NCI-H2196 treated with DMSO at 0.1 percent for 48 hours (cell line): Measurements from ENCODE around the gene PPM1H.
"Not testable (repeated sequence)": the region's sequence is repeated elsewhere in the genome, so short reads cannot be mapped to it uniquely, and the experiment has no call there.

Experiments
- DNase-seq: peaks from one replicate; lab custom pipeline; 2025; ENCODE audit not compliant: unreplicated experiment; lab: John Stamatoyannopoulos, UW

PPM1H gene

GRCh38 chr12:62934799-62935674 is at the start of gene PPM1H:
PPM1H (minus strand) TSS chr12:62935150; CDS start chr12:62934736, 414 bp downstream.
- DNase-seq = peak; percentile 88

GRCh38 chr12:62983594-62983993 is 48.6 kb upstream of the PPM1H start:
- DNase-seq = no peak

DNA sequence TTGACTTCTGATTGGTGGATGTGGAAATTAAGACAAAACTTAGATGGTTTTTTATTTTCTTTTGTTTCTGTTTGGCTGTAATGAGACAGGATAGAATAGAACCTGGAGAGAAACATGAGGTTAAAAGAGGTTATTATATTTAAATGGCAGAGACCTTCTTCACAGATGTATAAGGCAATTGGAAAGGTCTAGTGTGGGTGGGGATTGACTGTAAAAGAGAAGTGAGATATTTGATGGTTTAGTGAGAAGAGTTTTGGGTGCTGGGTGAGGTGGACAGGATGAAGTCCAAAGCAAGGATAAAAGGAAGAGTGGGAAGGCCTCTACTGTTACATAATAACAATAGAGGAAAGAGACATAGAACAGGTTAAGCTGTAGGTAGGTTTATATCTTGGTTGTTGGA is 43.8 kb upstream of the PPM1H start:
- DNase-seq = no peak

GRCh38 chr12:62977883-62978282 is 42.9 kb upstream of the PPM1H start:
- no peak for DNase-seq

- no peak for DNase-seq
These were observed 42.5 kb upstream of the PPM1H start for GRCh38 chr12:62977418-62977817.

- DNase-seq = no peak
These were observed 41.2 kb upstream of the PPM1H start for GRCh38 chr12:62976110-62976662.

- DNase-seq = peak; percentile 25
These were observed 37.0 kb upstream of the PPM1H start for GRCh38 chr12:62971769-62972525.

DNA sequence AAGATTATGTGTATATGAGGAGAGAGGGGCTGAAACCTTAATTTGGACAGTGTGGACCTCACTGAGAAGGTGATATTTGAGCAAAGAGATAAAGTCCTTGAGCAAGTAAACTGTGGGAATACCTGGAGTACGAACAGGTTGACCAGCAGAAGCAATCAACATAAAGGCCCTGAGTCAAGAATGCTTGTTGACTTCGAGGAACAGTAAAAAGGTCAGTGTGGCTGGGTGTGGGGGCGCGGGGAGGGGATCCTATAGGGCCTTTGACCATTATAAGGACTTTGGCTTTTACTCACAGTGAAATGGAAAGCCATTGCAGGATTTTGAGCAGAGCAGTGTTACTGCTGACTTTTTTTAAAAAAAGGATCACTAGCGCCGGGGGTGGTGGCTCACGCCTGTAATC is 34.7 kb upstream of the PPM1H start:
- no peak for DNase-seq

GRCh38 chr12:62967701-62968100 is 32.8 kb upstream of the PPM1H start:
- DNase-seq = no peak

- no peak for DNase-seq
These were observed 32.1 kb upstream of the PPM1H start for GRCh38 chr12:62966990-62967506.

DNA sequence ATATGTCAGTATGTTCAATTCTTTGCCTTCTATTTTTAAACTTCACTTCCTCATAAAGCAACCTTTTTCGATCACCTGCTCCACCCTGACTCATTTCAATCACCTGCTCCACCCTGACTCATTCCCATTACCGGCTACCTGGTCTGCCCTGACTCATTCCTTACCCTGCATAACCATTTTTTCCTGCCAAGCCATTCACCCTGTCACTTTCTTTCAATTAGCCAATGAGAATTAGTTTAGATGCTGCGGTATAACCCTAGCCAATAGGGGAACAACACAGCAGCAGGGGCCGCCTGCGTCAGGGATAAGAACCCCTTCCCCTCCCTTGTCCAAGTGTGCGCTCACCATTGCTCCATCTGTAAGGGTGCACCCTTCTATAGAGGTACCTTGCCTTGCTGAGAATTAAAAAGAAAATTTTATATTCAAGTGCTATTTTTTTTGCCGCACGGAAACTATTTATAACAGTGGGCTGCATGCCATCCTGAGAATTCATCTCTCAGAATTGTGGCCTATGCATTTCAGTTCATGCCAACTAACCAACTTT is 31.6 kb upstream of the PPM1H start:
- DNase-seq = not testable (repeated sequence)

DNA sequence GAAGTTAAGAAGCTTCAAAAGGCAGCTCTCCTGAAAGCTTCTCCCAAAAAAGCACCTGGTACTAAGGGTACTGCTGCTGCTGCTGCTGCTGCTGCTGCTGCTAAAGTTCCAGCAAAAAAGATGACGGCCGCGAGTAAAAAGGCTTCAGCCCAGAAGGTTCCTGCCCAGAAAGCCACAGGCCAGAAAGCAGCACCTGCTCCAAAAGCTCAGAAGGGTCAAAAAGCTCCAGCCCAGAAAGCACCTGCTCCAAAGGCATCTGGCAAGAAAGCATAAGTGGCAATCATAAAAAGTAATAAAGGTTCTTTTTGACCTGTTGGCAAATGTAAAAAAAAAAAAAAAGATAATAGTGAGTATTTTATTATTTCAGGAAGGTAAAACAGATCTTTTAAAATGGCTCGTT is 30.8 kb upstream of the PPM1H start:
- DNase-seq = not testable (repeated sequence)

DNA sequence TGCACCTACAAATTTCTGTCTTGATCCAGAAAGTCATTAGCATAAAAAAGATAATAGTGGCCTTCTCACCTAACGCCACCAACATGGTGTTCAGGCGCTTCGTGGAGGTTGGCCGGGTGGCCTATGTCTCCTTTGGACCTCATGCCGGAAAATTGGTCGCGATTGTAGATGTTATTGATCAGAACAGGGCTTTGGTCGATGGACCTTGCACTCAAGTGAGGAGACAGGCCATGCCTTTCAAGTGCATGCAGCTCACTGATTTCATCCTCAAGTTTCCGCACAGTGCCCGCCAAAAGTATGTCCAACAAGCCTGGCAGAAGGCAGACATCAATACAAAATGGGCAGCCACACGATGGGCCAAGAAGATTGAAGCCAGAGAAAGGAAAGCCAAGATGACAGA is 30.3 kb upstream of the PPM1H start:
- DNase-seq = not testable (repeated sequence)

- DNase-seq = no peak
These were observed 28.6 kb upstream of the PPM1H start for GRCh38 chr12:62963486-62964041.

- DNase-seq = no peak
These were observed 25.4 kb upstream of the PPM1H start for GRCh38 chr12:62960324-62960723.

GRCh38 chr12:62959745-62960144 is 24.8 kb upstream of the PPM1H start:
- no peak for DNase-seq

GRCh38 chr12:62957233-62957953 is 22.4 kb upstream of the PPM1H start:
- DNase-seq = peak; percentile 24

DNA sequence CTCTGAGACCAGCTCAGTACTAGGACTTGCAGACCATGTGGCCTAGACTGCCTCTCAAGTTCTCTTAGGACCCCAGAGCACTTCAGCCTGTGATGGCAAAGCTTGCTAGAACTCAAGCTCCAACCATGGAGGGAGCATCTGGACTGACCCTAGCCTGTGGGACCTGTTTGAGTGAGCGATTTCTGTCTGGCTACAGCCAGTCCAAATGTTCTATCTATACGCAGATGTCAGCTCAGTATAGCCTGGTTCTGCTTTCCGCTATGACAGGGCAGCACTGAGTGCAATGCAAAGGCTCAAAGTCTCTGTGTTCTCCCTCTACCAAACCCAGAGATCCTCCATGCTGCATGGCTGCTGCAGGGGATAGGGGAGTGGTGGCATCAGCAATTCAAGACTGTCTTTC is 20.7 kb upstream of the PPM1H start:
- no peak for DNase-seq

DNA sequence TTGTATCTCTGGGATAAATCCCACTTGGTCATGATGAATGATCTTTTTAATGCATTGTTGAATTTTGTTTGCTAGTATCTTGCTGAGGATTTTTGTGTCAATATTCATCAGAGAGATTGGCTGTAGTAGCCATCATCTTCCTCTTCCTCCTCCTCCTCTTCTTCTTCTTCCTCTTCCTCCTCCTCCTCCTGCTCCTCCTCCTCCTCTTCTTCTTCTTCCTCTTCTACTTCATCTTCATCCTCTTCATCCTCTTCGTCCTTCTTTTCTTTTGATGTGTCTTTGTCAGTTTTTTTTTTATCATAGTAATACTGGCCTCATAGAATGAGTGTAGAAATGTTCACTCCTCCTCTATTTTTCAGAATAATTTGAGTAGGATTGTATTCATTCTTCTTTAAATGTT is 15.4 kb upstream of the PPM1H start:
- no peak for DNase-seq

GRCh38 chr12:62948123-62948522 is 13.2 kb upstream of the PPM1H start:
- DNase-seq = no peak
